CD1c-positive myeloid dendritic cell (primary cell): ENCODE data around the gene GLI3.
A peak's percentile ranks its signal among the peaks of the same experiment; 100 is the strongest.

ENCODE experiments used
- DNase-seq: peaks from one replicate; pipeline ENCODE4 v3.0.0-alpha.2; 2016; ENCODE audit errors: extremely low spot score

The GLI3 gene

GRCh38 chr7:42002654-42003053 lies 234.4 kb downstream of the GLI3 start:
- no peak for DNase-seq

GRCh38 chr7:41999736-42000283 lies 237.2 kb downstream of the GLI3 start:
- no peak for DNase-seq

- DNase-seq: no peak
These were observed 239.0 kb downstream of the GLI3 start for GRCh38 chr7:41998041-41998440.

GRCh38 chr7:41997151-41997550 lies 239.9 kb downstream of the GLI3 start:
- no peak for DNase-seq

DNA sequence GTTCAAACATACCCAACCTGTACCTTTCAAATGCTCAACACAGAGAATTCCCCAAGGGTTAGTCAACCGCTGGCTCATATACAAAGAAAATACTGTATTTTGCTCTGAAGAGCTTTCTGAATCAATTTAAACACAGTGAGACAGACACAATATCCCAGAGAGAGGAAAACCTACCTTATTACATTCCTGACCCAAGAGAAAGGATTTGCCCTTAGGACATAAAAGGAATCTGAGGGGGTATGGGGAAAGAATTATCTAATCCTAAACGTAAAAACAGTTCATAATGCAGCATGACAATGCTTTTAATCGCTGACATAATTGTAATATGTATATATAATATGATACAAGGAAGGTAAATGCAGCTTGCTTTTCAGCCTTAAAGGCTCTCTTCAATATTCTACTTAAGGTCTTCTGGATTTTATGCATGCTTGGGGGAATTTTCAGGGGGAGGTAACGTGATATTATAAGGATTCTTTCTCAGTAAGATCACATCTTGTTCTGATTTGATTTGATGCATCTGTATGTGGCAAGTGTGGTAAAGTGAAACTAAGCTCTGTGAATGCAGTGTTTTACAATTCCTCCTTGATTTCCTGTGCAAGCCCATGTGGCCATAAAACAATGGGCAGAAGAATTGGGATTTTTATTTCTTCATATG lies 240.5 kb downstream of the GLI3 start:
- DNase-seq: no peak

GRCh38 chr7:41995632-41996271 lies 241.3 kb downstream of the GLI3 start:
- DNase-seq: no peak

DNA sequence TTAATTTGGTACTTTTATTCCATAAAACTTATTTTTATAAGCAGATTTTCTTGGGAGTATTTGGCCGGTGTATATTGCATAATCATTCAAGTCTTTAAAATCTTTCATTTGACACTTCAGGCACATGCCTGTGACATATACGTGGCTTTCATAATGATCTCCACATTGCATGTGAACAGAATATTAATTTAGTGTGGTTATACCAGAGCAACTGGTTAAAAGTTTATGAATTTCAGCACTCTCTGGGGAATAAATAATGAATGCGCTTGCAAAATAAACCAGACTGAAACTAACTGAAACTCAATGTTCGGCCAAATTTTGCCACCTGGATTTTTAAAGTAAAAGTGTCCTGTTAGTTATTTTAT lies 242.3 kb downstream of the GLI3 start:
- no peak for DNase-seq

GRCh38 chr7:41994036-41994745 lies 242.8 kb downstream of the GLI3 start:
- DNase-seq: no peak

- no peak for DNase-seq
These were observed 243.8 kb downstream of the GLI3 start for GRCh38 chr7:41992881-41993867.

DNA sequence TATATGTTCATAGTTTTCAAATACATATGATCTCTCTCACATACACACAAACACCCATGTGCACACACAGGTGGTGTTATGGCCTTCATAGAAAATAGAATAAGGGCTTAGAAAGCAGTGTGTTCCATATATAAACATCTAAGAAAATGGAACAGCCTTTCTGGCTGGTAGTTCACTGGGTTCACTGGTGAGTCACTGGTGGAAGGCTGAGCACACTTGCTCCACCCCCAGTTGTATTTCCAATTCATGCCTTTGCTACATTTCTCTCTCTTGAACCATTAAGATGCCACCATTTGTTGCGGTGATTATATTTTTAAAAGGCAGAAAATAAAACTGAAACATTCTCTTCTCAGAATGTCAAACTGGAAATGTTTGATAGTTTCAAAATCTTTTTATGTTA lies 252.1 kb downstream of the GLI3 start:
- DNase-seq: no peak

DNA sequence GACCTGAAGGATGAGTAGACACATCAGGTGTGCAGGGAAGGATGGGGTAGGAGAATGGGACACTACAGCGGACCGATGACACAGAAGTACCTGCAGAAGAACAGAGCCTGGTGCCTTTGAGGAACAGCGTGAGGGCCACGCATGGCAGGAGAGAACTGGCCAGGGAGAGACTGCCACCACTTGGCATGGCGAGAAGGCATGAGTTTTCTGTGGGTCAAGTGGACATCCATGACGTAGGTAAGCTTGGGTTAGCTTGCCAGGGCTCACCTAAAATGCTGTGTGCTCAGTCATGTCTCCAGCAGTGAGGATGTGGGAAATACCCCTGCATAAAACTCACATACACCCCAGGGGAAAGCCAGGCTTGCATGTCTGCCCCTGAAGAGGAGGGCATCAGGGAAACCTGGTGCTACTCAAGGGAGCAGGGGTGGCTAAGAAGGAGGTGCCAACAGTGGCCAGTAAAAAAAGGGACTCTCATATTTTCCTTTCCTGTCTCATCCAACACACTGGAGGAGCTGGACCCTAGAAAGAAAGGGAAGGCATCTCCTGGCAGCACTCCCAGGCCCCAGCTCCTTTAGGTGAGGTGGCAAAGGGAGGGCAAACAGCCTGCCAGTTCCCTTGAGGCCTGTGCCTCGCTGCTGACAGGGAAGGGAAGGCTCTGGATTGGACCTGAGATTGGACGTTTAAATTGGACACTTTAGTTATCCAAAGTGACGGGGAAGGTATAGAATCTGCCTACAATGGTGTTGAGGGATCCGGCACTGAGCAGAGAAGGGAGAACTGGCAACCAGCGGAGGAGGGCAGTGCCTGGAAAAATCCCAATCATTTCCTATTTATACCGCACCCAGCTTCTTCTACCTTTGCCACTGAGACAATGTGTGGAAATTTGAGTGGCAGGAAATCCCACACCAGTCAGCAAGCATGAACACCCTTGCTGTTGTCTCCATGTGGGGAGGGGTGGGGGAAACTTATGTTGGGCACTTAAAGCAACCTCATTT lies 255.7 kb downstream of the GLI3 start:
- DNase-seq: no peak

GRCh38 chr7:41979834-41980307 lies 257.1 kb downstream of the GLI3 start:
- no peak for DNase-seq

DNA sequence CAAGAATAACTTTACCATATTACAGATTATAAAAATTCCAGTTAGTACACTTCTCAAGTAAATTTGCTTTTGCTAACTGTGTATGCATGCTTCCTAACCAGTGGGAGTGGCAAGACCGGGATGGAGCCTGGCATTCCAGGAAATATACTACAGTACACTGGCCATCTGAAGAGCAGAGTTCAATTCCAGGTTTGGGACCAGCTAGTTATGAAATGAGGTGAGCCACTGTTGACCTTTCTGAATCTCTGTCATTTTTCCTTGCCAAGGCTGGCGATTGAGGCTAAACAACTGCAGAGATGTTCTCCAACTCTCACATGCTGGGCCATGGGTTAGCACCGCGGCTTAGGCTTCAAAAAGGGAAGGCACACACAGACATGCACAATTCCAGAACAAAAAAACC lies 258.2 kb downstream of the GLI3 start:
- DNase-seq: no peak

DNA sequence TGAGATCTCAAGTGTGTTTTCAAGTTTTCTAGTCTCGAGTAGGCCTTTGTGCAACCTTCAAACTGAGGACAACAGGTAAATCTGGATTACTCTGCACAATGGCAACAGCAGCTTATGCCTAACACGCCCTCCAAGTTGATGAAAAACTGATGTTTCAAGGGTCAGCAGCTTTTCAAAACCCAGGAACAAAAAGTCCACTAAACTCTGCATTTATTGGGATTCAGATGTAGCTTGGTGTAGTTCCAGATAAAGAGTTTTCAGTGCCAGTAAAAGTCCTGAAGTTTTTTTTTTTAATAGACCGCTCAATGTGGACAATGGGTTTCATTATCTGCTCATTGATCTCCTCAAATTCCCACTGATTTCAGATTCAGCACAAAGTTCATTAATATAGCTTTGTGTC lies 259.3 kb downstream of the GLI3 start:
- no peak for DNase-seq

DNA sequence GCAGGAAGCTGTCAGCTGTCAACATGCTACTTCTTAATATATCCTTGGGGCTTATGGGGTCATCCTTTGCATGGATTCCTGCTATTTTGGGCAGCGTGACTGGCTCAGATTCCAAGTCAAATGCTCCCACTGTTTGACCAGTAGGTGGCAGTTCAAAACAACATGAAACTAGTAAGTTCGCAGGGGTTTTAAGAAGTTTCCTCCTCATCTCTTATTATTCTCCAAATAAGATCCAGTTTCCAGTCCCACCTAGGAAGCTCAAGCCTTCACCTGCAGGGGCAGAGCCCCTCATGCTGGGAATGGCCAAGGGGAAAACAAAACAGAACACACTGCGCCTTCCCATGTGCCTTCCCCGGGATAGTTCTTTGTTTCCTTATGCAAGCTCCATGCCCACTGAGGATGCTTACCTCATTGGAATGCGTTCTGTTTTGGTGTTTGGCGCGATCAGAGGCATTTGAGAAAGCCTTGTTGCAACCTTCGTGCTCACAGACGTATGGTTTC lies 259.8 kb downstream of the GLI3 start:
- peak; percentile 14 for DNase-seq

GRCh38 chr7:41976411-41976810 lies 260.6 kb downstream of the GLI3 start:
- DNase-seq: no peak

GRCh38 chr7:41975849-41976248 lies 261.2 kb downstream of the GLI3 start:
- DNase-seq: no peak

DNA sequence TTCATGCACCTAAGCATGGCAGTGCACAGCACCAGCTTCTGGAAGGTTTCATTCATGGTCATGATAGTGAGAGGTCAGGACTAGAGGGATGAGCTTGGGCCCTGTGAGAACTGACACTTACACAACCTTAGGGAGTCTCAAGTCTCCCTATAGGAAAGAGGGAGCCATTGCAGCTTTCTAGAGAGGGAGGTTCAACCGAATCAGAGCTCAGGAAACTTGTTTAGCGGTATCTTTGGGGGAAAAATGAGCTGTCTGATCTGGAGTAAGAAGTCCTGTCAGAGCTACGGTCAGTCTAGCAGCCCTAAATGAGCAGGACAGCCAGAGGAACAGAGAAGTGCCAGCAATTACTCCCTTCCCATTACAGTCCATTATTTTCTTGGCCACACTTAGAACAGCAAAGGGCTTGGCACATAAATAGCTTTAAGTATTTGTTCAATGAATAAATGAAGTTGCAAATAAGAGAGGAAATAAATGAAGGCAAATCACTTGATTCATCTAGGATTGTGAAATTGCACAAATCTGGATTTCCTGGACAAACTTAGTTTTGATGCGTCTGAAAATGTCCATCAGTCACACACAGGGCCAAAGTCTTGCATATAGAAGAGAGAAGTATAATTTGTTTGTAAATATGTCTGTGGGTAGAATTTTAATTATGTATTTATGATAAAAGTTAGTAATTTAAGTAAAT lies 262.0 kb downstream of the GLI3 start:
- DNase-seq: no peak

- DNase-seq: no peak
These were observed 263.7 kb downstream of the GLI3 start for GRCh38 chr7:41973202-41973730.
